Measurements from ENCODE around the gene RREB1.

- TF ChIP-seq CTCF (IDR thresholded peaks at IDR 0.05) (no peak), POLR2AphosphoS5 (IDR thresholded peaks at IDR 0.05) (no peak), POLR2A (IDR thresholded peaks at IDR 0.05) (no peak), EP300 (IDR thresholded peaks at IDR 0.05; ENCODE audit: low read depth) (no peak)
Observed at GRCh38 chr6:7202950-7203349, 95.2 kb downstream of the RREB1 start.

All from transverse colon (tissue), 4 donors.